GM18526 (cell line): ENCODE results near the gene GPC6.

Experiments used
- POLR2A ChIP-seq: IDR thresholded peaks from 3 replicates; pipeline ENCODE4 v1.6.1; 2011; ENCODE audit not compliant: insufficient read length; ENCODE audit errors: extremely low read depth

GPC6 gene

DNA sequence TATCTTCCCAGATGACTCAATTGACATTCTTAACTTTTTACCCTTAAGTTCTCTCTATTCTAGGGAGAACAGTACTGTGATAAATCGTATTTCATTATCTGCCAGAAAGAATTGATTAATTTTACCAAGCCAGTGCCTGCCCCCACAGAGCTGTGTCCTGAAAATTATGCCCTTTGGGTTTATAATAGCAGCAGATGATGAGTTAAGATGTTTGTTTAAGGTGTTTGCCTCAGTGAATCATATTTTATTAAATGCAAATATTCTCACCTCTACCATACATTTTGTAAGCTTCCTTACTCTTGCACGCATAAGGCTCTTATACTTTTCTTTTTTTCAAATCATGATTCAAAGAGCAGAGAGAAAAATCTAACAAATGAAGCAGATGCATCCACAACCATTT lies 934.3 kb downstream of the GPC6 start:
- no peak for TF ChIP-seq POLR2A

DNA sequence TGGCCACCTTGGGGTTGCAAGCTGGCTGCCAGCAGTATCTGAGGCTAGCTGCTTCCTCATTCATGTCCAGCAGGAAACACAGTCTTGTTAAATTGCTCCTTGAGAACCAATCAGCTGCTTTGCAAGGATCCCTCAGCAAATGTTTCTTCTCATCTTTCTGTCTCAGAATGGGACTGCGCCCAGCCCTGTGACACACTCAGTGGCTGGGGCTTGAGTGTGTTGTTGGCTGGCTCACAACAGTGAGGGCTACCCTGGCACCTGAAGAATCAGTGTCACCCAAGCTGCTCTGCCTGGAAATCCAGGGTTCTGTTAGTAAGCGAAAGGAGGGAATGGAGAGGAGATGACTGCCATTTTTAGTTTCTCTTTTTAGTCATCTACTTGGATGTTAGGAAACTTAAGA lies 935.7 kb downstream of the GPC6 start:
- TF ChIP-seq POLR2A, result no peak

DNA sequence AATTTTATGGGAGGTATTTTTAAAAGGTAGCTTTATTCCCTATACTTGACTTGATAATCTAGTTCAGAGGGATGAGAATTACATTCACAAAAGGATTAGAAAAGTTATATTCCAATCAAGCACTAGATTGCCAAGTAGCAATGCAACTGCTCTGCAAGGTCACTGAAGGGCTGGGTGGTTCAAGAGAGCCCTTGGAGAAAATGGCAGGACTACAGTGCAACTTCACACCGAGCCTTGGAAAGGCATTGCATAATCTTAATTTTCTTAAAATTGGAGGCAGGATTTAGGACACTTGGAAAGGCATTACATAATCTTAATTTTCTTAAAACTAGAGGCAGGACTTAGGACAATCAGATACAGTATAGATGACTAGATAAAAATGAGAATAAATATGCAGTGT lies 936.9 kb downstream of the GPC6 start:
- no peak for TF ChIP-seq POLR2A

GRCh38 chr13:94168783-94169453 lies 942.3 kb downstream of the GPC6 start:
- TF ChIP-seq POLR2A, result no peak

GRCh38 chr13:94169454-94170144 lies 943.0 kb downstream of the GPC6 start:
- no peak for TF ChIP-seq POLR2A

DNA sequence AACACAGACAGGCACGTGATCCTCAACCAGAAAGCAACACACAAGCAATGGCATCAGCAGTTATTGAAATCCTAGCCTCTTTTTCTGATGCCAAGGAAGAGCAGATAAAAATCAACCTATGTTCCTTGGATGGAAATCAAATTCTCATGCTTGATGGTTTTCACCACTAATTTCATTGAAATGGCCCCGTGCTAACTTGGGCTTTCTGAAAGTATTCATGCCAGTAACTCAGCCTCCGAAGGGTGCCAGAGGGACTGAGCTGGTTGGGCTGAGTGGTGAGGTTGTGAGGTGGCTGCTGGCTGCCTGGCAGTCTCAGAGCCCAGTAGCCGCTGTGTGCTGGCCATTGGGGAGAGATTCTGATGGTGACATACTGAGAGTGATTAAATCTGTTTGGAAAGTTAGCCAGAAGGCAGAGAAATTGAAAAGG lies 943.6 kb downstream of the GPC6 start:
- TF ChIP-seq POLR2A, result no peak

DNA sequence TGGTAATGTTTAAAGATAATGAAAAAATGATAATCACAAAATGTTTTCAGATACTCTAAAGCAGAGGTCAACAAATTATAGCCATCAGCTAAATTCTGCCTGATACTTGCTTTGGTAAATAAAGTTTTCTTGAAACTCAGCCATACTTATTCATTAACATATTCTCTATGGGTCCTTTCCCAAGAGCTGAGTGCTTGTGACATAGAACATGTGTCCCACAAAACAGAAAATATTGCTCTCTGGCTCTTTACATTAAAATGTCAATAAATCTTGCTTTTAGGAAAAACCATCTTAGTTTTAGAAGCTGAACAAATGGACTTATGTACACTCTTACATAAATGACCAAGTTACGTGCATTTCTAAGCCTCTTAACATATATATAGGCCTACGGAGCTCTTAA lies 945.8 kb downstream of the GPC6 start:
- no peak for TF ChIP-seq POLR2A

- no peak for TF ChIP-seq POLR2A
These were observed 946.8 kb downstream of the GPC6 start for GRCh38 chr13:94173312-94173854.

DNA sequence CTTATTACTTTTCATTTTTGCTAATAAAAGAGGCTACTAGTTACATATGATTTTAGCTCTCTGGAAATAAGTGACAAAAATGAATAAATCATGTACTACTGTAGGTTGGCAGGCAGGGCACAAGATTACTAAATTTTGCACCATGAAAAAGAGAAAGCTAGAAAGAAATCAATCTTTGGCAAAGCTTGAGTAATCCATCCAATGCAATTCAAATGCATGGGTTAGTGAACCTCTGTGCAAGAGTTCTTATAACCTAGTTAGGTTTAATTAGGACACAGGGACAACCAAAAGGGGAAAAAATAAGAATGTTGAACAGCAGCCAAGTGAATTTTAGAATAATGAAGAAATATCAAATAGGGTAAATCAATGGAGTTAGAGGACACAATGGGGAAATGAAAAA lies 947.4 kb downstream of the GPC6 start:
- TF ChIP-seq POLR2A, result no peak

DNA sequence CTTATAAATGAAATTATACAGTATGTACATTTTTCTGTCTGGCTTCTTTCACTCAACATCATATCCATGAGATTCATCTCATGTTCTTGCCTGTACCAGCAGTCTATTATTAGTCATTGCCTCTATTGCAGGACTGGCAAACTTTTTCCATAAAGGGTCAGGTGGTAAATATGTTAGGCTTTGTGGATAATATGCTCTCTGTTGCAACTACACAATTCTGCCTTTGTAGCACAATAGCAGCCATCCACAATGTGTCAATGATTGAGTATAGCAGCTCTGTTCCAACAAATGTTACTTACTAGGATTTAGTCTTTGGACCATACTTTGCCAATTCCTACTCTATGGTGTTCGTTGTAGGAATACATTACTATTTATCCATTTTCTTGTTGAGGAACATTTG lies 948.5 kb downstream of the GPC6 start:
- TF ChIP-seq POLR2A, result no peak

GRCh38 chr13:94176561-94176960 lies 950.0 kb downstream of the GPC6 start:
- TF ChIP-seq POLR2A, result no peak

DNA sequence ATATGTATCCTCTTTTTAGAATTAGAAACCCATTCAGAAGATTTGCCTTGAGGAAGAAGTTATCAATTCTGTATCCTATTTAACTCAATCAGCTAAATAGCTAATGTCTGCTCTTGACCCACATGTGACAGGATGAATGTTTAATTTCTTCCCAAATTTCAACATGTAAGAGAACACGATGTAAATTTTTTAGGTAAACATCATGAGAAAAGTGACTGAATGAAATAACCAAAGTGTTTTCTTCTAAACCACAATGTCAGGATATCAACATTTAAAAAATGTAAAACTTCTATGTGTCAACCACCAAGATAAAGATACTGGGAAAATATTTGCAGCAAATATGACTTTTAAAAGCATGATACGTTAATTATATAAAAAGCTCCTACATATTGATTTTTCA lies 950.4 kb downstream of the GPC6 start:
- TF ChIP-seq POLR2A, result no peak

GRCh38 chr13:94178625-94179244 lies 952.1 kb downstream of the GPC6 start:
- TF ChIP-seq POLR2A, result no peak

GRCh38 chr13:94181461-94182107 lies 955.0 kb downstream of the GPC6 start:
- TF ChIP-seq POLR2A, result no peak

GRCh38 chr13:94182185-94182761 lies 955.7 kb downstream of the GPC6 start:
- TF ChIP-seq POLR2A, result no peak

DNA sequence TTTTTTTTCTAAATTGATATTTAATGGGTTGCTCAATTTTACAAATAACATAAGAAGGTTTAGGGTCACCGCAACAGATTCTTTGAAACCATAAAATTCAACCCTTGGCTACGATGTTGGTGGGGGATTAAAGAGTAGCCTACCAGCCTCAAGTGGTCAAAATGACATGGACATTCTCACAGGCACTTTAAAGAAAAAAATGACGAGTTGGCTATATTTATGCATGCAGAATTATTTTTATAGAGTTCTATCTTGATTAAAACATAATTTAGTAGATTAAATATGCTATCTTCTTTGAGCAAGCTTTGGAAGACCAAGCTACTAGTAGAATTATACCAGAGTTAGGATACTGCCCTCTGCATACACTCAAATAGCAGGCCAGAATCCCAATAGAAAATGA lies 959.9 kb downstream of the GPC6 start:
- TF ChIP-seq POLR2A, result no peak
